ENCODE results near the gene CLIC5.

The CLIC5 gene

DNA sequence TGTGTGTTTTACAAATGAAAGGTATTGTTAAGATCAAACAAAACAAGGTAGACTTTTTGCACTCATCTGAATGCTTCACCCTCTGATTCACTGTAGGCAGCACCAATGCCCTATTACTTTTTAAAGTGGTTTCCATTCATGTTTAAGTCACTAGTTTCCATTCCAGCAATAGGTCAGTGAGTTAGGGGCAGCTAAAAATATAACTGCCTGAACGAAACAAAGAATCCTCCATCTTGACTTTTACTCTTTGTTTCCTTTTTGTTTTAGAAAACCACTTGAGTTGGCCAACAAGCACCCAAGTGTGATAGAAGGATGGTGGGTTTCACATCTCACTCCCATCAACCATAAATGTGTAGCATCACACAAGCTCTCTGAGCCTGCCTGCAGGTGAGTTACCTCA lies 25.5 kb downstream of the CLIC5 start:
- no peak for DNase-seq

- no peak for DNase-seq
These were observed 27.0 kb downstream of the CLIC5 start for GRCh38 chr6:45988635-45989034.

GRCh38 chr6:45987856-45988255 lies 27.8 kb downstream of the CLIC5 start:
- DNase-seq = no peak

GRCh38 chr6:45986746-45987274 lies 28.9 kb downstream of the CLIC5 start:
- no peak for DNase-seq

DNA sequence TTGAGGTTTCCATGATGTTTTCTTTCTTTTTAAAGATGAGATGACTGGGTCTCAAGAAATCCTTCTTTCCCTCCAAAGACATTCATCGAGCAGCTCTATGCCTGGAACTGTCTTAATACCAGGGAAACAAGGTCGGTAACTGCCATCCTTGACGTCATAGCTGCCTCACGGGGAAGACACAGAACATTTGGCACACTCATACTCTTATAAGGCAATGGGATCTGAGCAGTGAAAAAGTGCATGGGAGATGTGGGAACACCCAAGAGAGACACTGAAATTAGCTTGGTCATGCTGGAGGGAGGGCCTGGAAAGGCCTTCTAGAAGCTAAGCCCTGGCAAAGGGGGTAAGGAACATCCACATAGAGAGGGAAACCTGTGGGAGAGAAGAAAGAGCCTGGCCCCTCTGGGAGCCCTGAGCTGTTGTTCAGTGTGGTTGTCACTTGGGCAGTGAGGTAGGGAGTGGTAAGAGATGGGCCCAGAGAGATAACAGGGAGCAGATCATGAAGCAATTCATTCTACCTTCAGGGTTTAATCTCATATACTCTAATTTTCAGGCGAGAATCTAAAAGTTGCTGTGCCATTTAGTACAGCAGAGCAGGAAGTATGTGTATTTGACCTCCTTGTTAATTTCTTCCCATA lies 30.8 kb downstream of the CLIC5 start:
- no peak for DNase-seq

DNA sequence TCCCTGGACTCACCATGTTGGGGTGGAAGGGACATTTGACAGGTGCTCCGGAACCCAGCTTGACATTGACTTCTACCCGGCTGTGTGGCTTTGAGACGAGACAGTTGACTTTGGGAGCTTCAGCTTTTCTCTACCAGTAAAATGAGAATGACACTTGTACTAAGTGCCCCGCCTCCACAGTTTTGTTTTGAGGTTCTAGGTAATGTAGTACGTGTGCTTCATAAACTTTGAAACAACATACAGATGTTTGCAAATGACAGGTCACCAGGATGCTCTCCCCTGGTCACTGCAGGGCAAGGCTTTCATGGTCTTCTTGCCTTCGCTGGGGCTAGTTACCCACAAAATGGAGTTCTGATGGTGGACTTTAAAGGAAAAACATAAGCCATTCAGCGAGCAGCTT lies 31.3 kb downstream of the CLIC5 start:
- DNase-seq = no peak

DNA sequence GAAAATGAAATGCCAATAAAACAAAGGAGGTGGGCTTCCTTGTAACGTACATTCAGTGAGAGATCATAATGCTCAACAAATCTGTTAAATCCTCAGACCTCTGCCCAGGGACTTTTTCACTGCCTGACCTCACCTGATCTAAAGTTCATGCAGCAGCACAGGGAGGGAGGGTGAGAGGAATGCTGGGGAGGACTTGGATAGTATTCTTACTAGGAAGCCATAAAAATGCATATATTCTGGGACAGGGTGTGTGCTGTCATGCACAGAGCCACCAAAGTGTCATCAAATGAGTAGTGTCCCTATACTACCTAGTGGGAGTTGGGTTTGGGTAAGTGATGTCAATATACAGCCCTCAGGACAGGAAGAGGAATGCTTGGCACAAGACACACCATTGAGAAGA lies 32.6 kb downstream of the CLIC5 start:
- DNase-seq = no peak

- no peak for DNase-seq
These were observed 33.2 kb downstream of the CLIC5 start for GRCh38 chr6:45982280-45983036.

DNA sequence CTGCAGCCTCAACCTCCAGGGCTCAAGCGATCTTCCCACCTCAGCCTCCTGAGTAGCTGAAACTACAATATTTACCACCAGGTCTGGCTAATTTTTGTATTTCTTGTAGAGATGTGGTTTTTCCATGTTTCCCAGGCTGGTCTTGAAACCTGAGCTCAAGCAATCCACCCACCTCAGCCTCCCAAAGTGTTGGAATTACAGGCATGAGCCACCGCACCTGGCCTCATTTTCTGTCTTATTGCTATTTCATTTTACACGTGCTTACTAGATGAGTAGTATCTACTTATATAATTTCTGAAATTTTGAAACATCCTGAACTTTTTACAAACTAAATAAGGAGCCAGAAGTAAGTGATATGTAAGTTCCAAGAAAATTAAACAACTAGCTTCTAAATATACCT lies 34.6 kb downstream of the CLIC5 start:
- DNase-seq = no peak

DNA sequence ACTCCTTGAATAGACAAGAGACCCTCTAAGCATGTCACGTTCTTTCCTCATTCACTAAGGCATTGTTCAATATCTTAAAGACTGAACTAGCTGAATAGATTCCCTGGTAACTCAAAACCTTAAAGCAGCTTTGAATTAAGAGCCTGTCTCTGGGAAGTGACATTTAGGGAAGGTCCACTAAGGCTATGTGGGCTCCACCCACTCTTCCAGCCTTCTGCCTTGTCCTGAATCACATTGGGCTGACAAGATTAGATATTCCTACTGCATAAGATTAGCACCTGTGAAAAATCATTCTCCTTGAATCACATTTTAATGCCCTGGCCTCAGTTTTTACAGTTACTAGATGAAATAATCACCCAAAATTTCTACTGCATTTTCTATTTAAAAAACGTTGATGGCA lies 36.3 kb downstream of the CLIC5 start:
- no peak for DNase-seq

GRCh38 chr6:45974596-45974995 lies 41.1 kb downstream of the CLIC5 start:
- no peak for DNase-seq

DNA sequence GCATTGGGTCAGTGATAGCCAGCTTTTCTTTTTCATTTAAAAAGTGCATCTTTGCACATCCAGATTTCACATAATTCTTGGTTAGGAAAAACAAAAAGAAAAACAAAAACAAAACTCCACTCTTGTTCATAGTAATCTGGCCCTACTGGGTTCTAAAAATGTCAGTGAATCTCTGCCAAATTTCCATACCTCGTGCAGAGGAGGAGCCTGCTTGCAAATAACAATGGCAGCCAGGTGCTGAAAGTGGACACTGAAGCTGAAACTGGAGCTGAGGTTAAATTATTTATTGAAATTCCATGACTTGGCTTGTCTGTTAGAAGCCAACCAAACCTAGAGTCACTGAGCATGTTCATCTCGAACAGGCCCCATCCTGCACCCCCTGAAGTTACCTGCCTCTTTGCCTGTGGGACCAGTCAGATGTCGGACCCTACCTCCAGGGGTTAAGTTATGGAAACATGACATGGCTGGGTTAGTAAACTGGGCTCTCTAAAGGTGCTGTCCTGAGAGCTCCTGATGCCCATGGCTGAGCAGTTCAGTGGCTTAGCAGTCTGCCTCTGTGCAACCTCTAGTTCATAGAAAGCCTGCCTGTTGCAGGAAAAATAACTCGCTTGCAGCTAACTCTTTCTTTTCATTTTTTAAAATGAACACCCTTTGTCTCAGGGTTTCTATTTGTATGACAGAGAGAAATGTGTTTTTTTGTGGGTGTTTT lies 42.7 kb downstream of the CLIC5 start:
- DNase-seq = no peak

DNA sequence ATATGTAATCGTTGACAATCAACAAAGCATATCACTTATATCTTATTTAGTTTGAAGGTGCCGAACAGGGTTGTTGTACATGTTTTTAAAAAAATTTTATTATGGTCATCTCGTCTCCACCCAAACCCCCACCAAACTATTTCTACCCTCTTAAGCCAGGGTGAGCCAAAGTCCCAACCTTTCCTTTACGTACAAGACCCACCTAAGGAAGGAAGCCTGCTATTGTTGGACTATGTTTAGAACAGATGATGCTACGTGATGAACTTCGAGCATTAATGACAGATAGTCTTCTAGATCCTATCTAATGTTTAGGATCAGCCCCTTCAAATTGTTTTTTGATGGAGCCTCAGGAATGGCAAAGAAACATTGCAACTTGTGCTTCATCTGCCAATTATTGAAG lies 44.4 kb downstream of the CLIC5 start:
- no peak for DNase-seq

- no peak for DNase-seq
These were observed 45.3 kb downstream of the CLIC5 start for GRCh38 chr6:45970326-45970725.

GRCh38 chr6:45969883-45970282 lies 45.8 kb downstream of the CLIC5 start:
- DNase-seq = no peak

DNA sequence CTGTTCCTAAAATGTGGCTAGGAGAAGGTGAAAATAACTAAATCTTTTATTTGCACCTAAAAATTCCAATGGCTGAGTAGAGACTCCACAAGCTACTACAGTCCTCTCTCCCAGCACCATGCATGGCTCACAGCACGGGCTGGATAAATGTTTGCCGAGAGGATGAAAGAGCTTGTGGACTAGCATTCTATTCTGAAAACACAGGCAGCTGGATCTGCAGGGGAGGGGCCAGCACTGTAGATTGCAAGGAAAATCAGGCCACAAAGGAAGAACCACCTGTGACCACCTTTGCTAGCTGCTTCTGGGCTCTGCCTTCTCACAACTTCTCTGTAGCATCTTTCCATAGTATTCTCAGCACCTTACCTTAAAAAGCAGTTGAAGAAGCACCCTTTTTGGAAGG lies 46.6 kb downstream of the CLIC5 start:
- no peak for DNase-seq

GRCh38 chr6:45967363-45967762 lies 48.3 kb downstream of the CLIC5 start:
- DNase-seq = no peak

DNA sequence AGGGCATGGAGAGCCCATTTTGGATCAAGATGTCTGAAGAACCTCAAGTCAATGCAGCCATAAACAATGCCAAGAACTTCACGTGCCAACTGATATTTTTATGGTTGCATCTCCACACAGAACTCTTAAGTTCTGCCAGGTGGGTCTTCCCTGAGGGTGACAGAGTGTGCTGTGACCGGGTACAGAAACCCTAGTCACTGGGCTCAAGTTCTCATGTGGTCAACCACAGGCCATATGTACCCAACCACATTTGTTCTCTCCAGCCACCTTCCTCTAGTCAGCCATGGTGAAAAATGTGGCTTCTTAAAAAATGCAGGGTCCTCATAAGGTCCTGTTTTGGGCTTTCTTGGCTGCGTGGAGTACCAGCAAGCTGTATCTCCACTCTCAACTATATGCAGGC lies 48.9 kb downstream of the CLIC5 start:
- no peak for DNase-seq

- DNase-seq = no peak
These were observed 49.3 kb downstream of the CLIC5 start for GRCh38 chr6:45966340-45966739.

DNA sequence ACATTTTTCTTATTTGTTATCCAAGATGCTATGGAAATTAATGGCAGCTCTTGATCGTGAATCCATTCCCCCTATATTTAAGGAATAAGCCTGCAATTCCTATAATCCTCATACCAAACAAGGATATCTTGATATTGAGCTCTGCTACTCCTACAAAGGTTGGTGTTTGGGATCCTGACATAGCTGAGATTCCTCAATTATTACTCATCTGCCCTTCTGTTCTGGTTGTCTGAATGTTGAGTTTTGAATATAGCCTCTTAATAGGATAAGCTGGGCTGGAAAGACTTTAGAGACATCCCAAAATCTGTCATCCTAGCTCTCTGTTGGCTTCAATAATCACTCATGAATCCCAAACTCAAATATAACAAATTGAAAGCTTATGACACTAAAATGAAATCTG lies 49.9 kb downstream of the CLIC5 start:
- no peak for DNase-seq

DNA sequence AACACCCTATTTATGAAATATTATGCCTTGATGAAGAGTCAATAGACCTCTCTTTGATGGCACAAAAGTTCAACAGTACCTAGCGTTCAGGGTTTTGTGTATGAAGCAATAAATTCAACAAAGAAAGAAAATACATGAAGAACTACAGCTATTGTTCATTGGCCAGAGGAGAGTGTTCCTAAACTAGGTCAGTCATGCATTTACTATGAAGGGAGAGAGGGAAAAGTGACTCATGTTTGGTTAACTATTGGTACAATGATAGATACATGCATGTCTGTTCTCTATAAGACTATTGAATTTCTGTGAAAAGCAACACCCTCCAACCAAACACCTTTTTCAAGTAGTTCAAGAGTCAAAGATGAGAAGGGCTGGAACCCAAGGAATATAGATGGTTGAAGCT lies 50.7 kb downstream of the CLIC5 start:
- DNase-seq = no peak

DNA sequence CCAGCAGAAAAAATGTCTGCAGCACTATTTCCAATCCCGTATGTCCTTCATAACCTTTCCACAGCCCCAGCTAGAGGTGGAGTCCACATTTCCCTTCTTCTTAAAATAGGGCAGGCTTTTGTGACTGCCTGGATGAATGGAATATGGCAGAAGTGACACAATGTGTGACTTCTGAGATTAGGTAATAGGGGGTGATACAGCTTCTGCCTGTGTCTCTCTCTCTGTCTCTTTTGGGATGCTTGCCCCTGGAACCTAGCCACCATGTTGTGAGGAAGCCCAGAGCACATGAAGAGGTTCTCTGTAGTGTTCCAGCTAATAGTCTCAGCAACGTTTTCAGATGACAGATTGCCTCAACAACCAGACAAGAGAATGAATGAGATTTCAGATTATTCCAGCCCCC lies 51.4 kb downstream of the CLIC5 start:
- no peak for DNase-seq

GRCh38 chr6:45963896-45964295 lies 51.8 kb downstream of the CLIC5 start:
- no peak for DNase-seq

GRCh38 chr6:45961125-45961524 lies 54.5 kb downstream of the CLIC5 start:
- DNase-seq = no peak

Measured in islet precursor cell (in vitro differentiated cells).